Tibial nerve (tissue), 4 donors: Measurements from ENCODE around the gene CETN1. TPM values are rescaled to one million over a fixed set of nuclear protein-coding genes. Genes with fewer than 3 reads are reported as not detected.

ENCODE experiments used
- DNase-seq, 2 donors: peaks; one replicate each; pipeline ENCODE4 v3.0.0-alpha.2; 2019; ENCODE audit warnings: low spot score in 2 of 2
- H3K27ac ChIP-seq, 4 donors: fragments of 200-600 bp; sonication (generic) in 3 of 4; one replicate each; pipeline ENCODE4 v1.5.1; 2017 to 2019; ENCODE audit warnings: mild to moderate bottlenecking in 1 of 4
- H3K27me3 ChIP-seq, 2 donors: fragments of 200-600 bp; sonication (generic) in 1 of 2; one replicate each; pipeline versions ENCODE4 v1.5.1 to v1.6.0; 2017 to 2019
- H3K36me3 ChIP-seq, 3 donors: fragments of 200-600 bp; sonication (generic); one replicate each; pipeline ENCODE4 v1.5.1; 2018 to 2019
- H3K4me1 ChIP-seq, 4 donors: fragments of 200-600 bp; sonication (generic) in 3 of 4; one replicate each; pipeline ENCODE4 v1.5.1; 2017 to 2019
- H3K4me3 ChIP-seq, 4 donors: fragments of 200-600 bp; sonication (generic) in 3 of 4; one replicate each; pipeline ENCODE4 v1.5.1; 2017 to 2019; ENCODE audit warnings: mild to moderate bottlenecking in 1 of 4, moderate library complexity in 1 of 4
- H3K9me3 ChIP-seq, 4 donors: fragments of 200-600 bp; sonication (generic) in 3 of 4; one replicate each; pipeline ENCODE4 v1.5.1; 2017 to 2019
- EP300 ChIP-seq, 2 donors: sonication (generic); formaldehyde crosslinking; IDR thresholded peaks; one replicate each; pipeline ENCODE4 v1.6.1; 2017; ENCODE audit warnings: antibody characterized with exemption in 2 of 2, mild to moderate bottlenecking in 1 of 2
- POLR2A ChIP-seq, 2 donors: fragments of 450-650 bp; IDR thresholded peaks; one replicate each; pipeline ENCODE4 v1.6.1; 2017; ENCODE audit warnings: antibody characterized with exemption in 2 of 2, mild to moderate bottlenecking in 2 of 2, moderate library complexity in 2 of 2
- WGBS, 2 donors: methylation state at CpG; one replicate each; pipeline ENCODE4 v1.1.5; 2018; 5-methylcytosine and 5-hydroxymethylcytosine counted together
- total RNA-seq, 4 donors: library from RNA; depleted of rRNA; stranded (reverse); fragments of >200 nt; gene quantifications; one replicate each; pipeline ENCODE4 v1.1.0, GENCODE V29; 2016
- TF ChIP-seq, protein P1 (sequence below), 5 experiments: fragments of 200-600 bp in 3 of 5; fragments of 450-650 bp in 2 of 5; sonication (generic) in 3 of 5; IDR thresholded peaks; one replicate each; pipeline ENCODE4 v1.5.1; 2016 to 2019; ENCODE audit warnings: antibody characterized with exemption in 5 of 5, mild to moderate bottlenecking in 3 of 5, moderate library complexity in 2 of 5

CETN1 gene
- total RNA-seq, 4 donors from 2014 or later: not detected

DNA sequence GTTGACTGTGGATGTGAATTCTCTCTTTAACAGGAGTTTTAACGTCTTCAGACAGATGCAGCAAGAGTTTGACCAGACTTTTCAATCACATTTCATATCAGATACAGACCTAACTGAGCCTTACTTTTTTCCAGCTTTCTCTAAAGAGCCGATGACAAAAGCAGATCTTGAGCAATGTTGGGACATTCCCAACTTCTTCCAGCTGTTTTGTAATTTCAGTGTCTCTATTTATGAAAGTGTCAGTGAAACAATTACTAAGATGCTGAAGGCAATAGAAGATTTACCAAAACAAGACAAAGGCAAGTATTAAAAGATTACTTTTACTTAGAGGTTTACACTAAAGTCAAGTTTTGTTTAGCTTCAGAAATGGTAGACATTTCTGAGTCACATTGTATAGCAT is 47.1 kb downstream of the CETN1 start:
- Histone ChIP-seq H3K36me3 (no peaks in the 10 kb centered on the region), H3K9me3 (no peaks in the 10 kb centered on the region), H3K27me3 (no peaks in the 10 kb centered on the region), H3K4me1 (no peaks in the 10 kb centered on the region), H3K27ac (no peak overlapping the region), H3K4me3 (no peak overlapping the region)
- WGBS, 2 donors: 68 to 72% methylated on average over 2 of the region's 2 CpGs
- TF ChIP-seq POLR2A (IDR thresholded peaks at IDR 0.05) (no peak), EP300 (IDR thresholded peaks at IDR 0.05) (no peak)
- TF ChIP-seq, protein P1, sequence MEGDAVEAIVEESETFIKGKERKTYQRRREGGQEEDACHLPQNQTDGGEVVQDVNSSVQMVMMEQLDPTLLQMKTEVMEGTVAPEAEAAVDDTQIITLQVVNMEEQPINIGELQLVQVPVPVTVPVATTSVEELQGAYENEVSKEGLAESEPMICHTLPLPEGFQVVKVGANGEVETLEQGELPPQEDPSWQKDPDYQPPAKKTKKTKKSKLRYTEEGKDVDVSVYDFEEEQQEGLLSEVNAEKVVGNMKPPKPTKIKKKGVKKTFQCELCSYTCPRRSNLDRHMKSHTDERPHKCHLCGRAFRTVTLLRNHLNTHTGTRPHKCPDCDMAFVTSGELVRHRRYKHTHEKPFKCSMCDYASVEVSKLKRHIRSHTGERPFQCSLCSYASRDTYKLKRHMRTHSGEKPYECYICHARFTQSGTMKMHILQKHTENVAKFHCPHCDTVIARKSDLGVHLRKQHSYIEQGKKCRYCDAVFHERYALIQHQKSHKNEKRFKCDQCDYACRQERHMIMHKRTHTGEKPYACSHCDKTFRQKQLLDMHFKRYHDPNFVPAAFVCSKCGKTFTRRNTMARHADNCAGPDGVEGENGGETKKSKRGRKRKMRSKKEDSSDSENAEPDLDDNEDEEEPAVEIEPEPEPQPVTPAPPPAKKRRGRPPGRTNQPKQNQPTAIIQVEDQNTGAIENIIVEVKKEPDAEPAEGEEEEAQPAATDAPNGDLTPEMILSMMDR (IDR thresholded peaks at IDR 0.05): no peak
- no peak for DNase-seq

DNA sequence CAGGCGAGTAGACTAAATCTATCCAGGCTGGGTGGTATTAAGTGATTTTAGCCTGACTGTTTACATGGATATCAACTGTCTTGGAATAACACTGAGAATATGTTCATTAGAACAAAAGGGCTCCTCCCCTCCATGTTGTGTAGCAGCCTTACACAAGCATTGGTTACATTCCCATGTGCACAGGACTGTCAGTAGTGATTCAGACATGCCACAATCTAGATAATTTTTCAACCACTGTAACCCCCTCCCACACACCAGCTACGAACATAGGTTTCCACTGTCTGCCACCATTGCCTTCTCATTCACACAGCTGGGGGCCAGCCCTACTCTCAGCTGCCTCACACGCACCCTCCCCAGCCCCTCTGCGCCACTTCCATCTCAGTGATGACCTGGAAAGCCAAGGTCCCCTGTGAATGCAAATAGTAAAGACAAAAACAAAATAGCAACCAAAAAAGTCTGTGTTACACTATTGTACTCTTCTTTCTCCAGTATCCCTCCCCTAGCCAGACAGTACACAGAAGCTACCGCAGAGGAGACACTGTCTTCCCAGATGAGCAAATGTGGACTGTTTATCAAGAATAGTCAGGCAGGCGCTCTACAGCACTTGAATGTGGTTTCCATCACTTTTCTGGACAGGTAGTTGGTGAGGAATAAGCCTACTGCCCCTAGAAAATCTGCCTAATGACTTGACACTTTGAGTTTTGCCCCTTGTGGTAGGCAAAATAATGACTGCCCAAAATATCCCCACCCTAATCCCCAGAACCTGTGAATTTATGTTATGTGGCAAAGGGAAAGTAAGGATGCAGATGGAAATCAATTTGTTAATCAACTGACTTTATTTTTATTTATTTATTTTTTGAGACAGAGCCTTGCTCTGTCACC is 49.3 kb downstream of the CETN1 start:
- no peak overlapping the region for H3K4me3 ChIP-seq
- H3K27me3 ChIP-seq: no peaks in the 10 kb centered on the region
- DNase-seq: no peak
- no peak overlapping the region for H3K27ac ChIP-seq
- no peak for TF ChIP-seq POLR2A (IDR thresholded peaks at IDR 0.05)
- TF ChIP-seq EP300 (IDR thresholded peaks at IDR 0.05): no peak
- TF ChIP-seq, protein P1 (IDR thresholded peaks at IDR 0.05): no peak
- H3K36me3 ChIP-seq: no peaks in the 10 kb centered on the region
- WGBS, 2 donors: 71 to 77% methylated on average over 6 of the region's 6 CpGs
- no peaks in the 10 kb centered on the region for H3K4me1 ChIP-seq
- H3K9me3 ChIP-seq: no peaks in the 10 kb centered on the region

DNA sequence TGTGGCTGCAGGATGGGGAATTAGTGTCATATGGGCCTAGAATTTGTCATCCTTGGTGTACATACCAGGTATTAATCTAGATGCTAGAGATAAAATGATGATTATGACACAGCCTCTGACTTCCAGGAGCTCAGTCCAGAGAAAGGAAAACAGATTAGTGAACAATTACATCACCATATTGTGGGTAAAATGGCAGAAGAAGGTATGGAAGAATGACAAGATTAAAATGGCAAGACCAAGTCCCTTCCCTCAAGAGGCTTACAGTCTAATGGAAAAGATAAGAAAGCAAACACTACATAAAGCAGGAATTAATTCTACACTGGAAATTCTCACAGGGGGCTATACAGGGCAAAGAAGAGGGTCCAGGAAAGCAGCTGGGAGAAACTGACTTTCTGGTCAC is 51.4 kb downstream of the CETN1 start:
- H3K27me3 ChIP-seq: no peaks in the 10 kb centered on the region
- H3K36me3 ChIP-seq: no peaks in the 10 kb centered on the region
- no peaks in the 10 kb centered on the region for H3K9me3 ChIP-seq
- TF ChIP-seq, protein P1 (IDR thresholded peaks at IDR 0.05): no peak
- TF ChIP-seq POLR2A (IDR thresholded peaks at IDR 0.05): no peak
- no peak for TF ChIP-seq EP300 (IDR thresholded peaks at IDR 0.05)
- no peak overlapping the region for H3K4me3 ChIP-seq
- no peaks in the 10 kb centered on the region for H3K4me1 ChIP-seq
- no peak overlapping the region for H3K27ac ChIP-seq
- DNase-seq: no peak

Other genes starting within 250 kb of the CETN1 start
- gene COLEC12, start 79.7 kb upstream of the CETN1 start, total RNA-seq: 10 to 100 TPM in 3 of 4 donors, 1 to 10 TPM in 1; 8.3 to 22.2 (median 21.4) TPM
- 1 to 10 TPM in 1 of 4 donors, under 1 TPM in 1, not detected in 2; 0.59 to 1.8 TPM for gene CLUL1, start 16.6 kb downstream of the CETN1 start, total RNA-seq
- 1 to 10 TPM in 1 of 4 donors, under 1 TPM in 2, not detected in 1; 0.84 to 4.2 (median 0.90) TPM for gene TYMS, start 77.3 kb downstream of the CETN1 start, total RNA-seq
- gene ENOSF1, start 132.2 kb downstream of the CETN1 start, total RNA-seq: 10 to 100 TPM; 37.0 to 86.9 (median 47.3) TPM
- 10 to 100 TPM; 47.5 to 73.0 (median 59.1) TPM for gene YES1, start 231.9 kb downstream of the CETN1 start, total RNA-seq